Activated effector memory CD4-positive, alpha-beta T cell treated with anti-CD3 and anti-CD28 coated beads, Interleukin-2, amount 50 U/mL, for 16 hours (primary cell): ENCODE data around the gene PLCH2.
"Not testable (repeated sequence)": the region's sequence is repeated elsewhere in the genome, so short reads cannot be mapped to it uniquely, and the experiment has no call there.

Source experiments
- DNase-seq: peaks from one replicate; pipeline ENCODE4 v3.0.0-alpha.2; 2020

PLCH2 gene

DNA sequence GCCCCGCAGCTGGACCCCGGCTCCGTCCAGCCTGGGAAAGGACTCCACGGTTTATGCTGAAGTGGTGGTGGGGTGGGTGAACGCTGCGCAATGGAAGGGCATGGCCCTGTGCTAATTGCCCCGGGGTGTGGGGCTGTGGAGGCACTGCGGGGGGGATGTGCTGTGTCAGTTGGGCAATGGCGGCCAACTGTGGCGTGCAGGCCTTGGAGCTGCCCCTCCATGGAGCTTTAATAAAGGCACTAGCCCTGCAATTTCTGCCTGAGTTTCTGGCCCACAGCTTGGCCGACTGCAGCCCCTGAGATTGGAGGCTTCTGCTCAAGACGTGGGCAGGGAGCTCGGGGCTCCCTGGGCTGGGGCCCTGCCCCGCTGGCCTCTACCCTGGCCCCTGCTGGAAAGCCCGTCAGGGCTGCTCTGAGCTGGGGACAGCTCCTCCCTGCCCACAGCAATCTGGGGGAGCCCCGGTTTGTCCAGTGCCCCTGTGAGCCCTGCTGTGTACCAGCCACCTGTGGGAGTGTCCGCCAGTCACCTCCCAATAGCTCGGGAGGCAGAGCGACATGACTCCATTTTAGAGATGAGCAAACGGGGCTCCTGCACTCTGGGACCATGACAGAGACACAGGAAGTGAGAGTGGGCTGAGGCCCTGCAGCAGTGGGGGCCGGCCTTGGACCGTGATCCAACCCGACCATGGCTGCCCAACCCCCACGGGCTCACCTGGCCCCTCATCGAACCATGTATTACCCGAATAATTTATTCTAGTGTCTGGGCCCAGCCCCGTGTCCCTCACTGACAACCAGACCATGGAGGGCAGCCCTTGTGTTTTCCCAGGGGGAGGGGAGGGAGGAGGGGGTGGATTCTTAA, 71.3 kb downstream of the PLCH2 start:
- peak; percentile 81 for DNase-seq

DNA sequence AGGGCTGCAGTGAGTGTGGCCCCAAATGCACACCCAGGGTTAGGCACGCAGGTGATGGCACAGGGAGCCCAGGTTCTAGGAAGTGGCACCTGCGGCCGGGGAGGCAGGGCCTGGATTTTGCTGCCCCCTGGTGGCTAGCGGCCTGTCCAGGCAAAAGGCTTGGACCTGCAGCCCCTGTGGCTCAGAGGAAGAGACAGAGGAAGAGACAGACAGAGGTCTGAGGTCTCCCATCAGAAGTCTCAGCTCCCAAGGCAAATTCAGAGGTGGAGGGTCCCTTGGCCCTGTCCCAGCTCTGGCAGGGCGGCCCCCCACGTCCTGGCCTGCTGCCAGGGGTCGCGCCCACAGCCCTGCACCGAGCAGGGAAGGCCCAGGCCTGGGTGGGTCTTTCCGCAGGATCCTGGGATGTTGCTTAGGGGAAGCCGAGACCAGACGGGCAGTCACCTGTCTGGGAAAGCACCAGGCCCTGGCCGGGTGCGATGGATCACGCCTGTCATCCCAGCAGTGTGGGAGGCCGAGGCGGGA, 72.0 kb downstream of the PLCH2 start:
- DNase-seq, result peak; percentile 94

DNA sequence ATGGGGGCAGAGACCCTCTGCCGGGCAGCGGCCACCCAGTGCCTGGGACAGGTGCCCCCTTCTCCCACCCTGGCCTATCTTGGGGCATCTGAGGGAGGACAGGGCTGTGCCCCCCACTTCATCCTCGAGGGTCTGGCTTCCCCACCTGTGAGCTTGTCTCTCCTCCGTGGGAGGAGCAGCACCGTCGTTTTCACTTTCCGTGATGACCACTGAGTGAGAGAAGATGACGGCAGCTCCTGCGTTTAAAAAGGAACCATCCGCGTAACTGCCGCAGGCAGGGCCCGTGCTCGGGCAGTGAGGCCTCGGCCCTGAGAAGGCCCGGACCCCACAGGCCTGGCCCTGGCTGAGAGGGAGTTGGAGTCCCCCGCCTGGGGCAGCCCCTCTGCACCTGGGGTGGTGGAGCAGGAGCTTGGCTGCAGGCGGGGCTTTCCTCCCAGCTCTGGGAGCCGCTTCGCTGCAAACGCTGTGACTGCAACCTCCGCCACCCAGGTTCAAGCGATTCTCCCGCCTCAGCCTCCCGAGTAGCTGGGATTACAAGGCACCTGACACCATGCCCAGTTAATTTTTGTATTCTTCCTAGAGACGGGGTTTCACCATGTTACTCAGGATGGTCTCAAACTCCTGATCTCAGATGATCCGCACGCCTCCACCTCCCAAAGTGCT, 73.4 kb downstream of the PLCH2 start:
- DNase-seq, result not testable (repeated sequence)

DNA sequence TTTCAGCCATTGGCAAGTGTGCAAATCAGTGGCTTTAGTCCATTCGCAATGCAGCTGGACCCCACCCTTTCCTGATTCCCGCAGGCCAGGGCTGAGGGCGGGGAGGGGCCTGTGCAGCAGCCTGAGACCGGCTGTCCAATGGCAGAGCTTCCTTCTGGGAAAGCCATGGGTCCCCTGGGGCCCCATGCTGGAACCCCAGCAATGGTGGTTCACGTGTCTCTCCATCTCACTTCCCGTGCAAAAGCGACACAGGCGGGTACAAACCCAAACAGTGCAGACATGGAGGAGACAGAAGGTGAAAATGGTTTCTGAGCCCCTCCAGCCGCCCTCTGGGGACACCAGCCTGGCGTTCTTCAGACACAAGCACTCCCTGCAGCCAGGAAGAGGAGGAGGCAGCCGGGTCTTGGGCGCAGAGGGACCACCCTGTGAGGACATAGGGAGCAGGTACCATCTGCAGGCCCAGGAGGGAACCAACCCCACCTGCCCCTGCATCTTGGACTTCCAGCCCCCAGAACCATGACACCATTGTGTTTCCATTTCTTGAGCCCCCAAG, 74.3 kb downstream of the PLCH2 start:
- not testable (repeated sequence) for DNase-seq

DNA sequence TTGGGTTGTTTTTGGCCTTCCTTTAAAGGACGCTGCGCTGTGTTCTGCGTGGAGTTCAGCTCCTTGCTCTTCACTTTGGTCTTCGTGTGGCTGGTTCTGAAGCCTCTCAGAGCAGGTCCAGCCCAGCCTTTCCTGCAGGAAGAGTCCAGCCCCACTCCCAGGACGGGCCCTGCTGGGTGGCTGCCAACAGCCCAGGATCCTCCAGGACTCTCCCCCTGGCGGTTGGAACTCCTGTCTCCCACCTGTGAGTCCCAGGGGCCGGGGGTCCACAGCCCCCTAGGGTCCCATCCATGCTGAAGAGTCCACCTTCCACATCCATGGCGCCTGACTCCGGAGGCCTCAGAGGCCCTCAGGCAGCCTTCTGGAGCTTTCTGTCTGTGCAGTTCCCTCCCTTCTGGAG, 75.5 kb downstream of the PLCH2 start:
- DNase-seq, result not testable (repeated sequence)

DNA sequence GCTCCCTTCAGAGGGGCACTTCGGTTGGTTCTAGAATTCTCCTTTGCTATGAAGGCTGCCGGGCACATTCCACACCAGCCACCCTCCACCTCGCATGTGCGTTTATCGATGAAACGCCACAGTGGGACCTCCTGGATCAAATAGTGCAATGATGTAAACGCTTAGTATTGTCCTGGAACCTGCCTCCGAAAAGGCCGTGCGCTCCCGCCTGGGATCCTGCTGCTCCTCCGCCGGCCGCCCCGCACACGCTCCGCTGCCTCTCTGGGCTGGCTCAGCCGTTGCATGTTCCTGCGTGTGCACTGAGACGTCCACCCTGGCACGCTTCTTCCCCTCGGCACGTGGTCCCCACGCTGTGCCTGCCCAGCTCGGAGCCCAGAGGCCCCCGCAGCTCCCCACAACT, 76.1 kb downstream of the PLCH2 start:
- no peak for DNase-seq

DNA sequence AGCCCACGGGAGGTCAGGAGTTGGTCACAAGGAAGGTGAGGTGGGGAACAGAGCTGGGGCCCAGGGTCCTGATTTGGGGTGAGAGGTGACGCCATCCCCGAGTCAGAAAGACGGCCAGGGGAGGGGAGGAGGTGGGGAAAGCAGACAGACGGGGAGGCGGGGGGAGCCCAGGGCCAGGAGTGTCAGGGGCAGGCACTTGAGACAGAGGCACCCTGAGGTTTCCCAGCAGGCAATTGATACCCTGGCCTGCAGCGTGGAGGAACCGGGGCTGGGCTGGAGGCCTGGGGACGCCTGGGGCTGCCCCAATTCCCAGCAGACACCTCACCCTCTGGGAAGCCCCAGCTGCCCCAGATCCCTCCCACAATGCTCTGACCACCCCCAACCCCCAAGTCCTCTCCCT, 77.0 kb downstream of the PLCH2 start:
- DNase-seq, result not testable (repeated sequence)

DNA sequence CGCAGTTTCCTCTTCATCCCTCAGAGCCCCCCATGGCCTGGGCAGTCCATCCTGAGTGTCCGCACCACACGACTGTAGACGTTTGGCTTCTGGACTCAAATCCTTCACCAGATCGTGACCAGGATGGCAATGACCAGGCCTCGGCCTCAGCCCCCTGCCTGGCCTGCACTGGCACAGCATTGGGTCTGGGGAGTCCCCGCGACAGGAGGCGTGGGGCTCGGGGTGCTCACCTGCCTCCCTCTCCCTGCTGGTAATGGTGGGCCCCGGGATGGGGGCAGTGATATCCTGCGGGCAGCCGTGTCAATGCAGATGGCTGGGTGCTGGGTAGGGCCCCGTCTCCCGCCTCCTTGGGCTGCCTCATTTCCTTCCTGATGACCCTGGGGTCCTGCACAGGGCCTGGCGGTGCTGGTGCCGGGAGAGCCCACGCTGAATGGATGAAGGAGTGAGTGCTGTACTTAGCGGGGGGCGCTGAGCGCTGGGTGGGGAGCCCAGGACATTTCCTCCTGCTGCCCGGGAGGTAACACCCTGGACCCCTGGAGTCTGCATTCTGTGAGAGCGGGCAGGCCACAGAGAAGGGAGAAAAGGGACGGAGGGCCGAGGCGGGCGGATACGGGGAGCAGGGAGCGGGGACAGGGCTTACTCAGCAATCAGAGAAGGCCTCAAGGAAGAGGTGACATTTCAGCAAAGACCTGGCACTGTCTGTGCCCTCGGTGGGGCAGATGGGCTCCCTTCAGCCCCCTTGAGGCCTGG, 78.0 kb downstream of the PLCH2 start:
- DNase-seq, result no peak

DNA sequence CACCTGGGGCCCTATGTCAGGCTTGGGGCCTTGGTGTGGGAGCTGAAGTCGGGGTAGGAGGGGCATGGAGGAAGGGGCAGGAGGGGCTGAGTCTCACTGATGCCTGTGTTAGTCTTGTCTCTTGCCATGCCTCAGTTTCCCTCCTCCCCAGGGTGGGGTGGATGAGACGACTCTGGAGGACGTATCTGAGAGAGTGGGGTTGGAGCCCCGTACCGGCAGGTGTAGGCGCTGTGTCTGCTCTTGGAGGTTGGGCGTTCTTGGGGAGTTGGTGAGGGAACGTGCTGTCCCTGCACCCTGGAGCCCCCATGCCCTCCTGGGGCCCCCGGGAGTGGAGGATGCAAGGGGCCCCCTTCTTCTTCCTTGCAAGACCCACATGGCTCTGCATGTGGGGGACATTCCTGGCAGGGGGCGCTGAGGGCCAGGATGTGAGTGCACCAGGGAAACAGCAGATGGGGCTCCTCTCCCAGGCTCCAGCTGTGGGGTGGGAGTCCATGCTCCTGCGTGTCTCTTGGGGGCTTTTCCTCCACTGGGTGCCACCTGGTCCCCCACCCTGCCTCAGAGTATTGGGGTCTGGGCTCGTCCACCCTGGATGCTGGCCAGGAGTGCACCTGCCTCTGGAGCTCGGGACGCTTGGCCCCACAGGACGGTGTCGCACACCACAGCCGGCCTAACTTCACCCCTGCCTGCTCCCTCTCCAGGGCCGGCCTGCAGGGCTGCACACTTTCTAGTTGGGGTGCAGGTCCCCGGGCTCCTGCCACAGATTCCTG, 78.7 kb downstream of the PLCH2 start:
- DNase-seq, result peak; percentile 76
